ENCODE results near the gene ATP8A2.

- no peak for TF ChIP-seq CTCF (IDR thresholded peaks at IDR 0.05)
- no peak for TF ChIP-seq POLR2A (IDR thresholded peaks at IDR 0.05)
Measured at GRCh38 chr13:25662516-25662915, 290.7 kb downstream of the ATP8A2 start.
